Muscle layer of duodenum (tissue), 2 donors: Measurements from ENCODE around the gene AAR2.

Experiments
- H3K27ac ChIP-seq: one replicate; pipeline ENCODE4 v1.7.0; 2013; ENCODE audit warnings: mild to moderate bottlenecking, low read length
- H3K27me3 ChIP-seq: one replicate; pipeline ENCODE4 v1.7.0; 2013; ENCODE audit warnings: low read depth, mild to moderate bottlenecking, control low read depth, low read length
- H3K36me3 ChIP-seq, 2 donors: one replicate each; pipeline ENCODE4 v1.7.0; 2013; ENCODE audit warnings: low read length in 2 of 2, control low read depth in 1 of 2, mild to moderate bottlenecking in 1 of 2; ENCODE audit not compliant: insufficient read depth in 2 of 2, control insufficient read depth in 1 of 2
- H3K4me1 ChIP-seq, 2 donors: one replicate each; pipeline ENCODE4 v1.7.0; 2013; ENCODE audit warnings: low read length in 2 of 2, mild to moderate bottlenecking in 2 of 2, control low read depth in 1 of 2, moderate library complexity in 1 of 2; ENCODE audit not compliant: insufficient read depth in 2 of 2, control insufficient read depth in 1 of 2
- H3K4me3 ChIP-seq, 2 donors: one replicate each; pipeline ENCODE4 v1.7.0; 2013; ENCODE audit warnings: low read length in 2 of 2, low read depth in 1 of 2, mild to moderate bottlenecking in 1 of 2
- H3K9me3 ChIP-seq, 2 donors: one replicate each; pipeline ENCODE4 v1.7.0; 2013; ENCODE audit warnings: low read length in 2 of 2, control low read depth in 1 of 2, mild to moderate bottlenecking in 1 of 2; ENCODE audit not compliant: control insufficient read depth in 1 of 2
- donor health status: healthy.

The AAR2 gene

GRCh38 chr20:36206068-36206467 lies 30.2 kb upstream of the AAR2 start:
- peaks cover under 1 to 47% of the 10 kb centered on the region in 2 donors for H3K36me3 ChIP-seq

DNA sequence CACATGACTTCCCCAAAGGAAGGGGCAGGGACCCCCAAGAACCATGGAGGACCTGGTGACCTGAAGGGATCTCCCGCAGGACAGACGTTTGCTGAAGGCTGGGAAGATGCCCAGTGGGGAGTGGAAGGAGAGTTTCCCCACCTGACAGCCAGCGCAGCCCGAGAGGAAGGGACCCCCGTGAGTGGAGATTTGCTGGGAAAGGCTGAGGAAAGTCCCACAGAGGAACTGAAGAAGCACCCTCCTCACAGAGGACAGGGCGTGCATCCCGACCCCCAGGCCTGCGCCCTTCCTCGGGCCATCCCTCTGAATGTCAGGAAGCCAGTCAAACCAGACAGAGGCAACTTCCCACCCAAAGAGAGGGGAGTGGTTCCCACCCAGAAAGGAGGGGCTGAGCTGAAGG lies 29.6 kb upstream of the AAR2 start:
- peaks cover 0 to 44% of the 10 kb centered on the region in 2 donors for H3K36me3 ChIP-seq

More at GRCh38 chr20:36206068-36206467, 30.2 kb upstream of the AAR2 start:
- Histone ChIP-seq H3K27ac (no peak overlapping the region), H3K27me3 (no peaks in the 10 kb centered on the region), H3K9me3 (no peaks in the 10 kb centered on the region), H3K4me1 (no peaks in the 10 kb centered on the region), H3K4me3 (no peak overlapping the region)

GRCh38 chr20:36207602-36208001 lies 28.7 kb upstream of the AAR2 start:
- no peak overlapping the region for H3K27ac ChIP-seq
- peaks cover 0 to 49% of the 10 kb centered on the region in 2 donors for H3K36me3 ChIP-seq
- H3K9me3 ChIP-seq = no peaks in the 10 kb centered on the region
- no peaks in the 10 kb centered on the region for H3K27me3 ChIP-seq
- no peaks in the 10 kb centered on the region for H3K4me1 ChIP-seq
- no peak overlapping the region for H3K4me3 ChIP-seq

More for the DNA sequence above, 29.6 kb upstream of the AAR2 start:
- H3K27ac ChIP-seq = no peak overlapping the region
- no peaks in the 10 kb centered on the region for H3K27me3 ChIP-seq
- no peak overlapping the region for H3K4me3 ChIP-seq
- no peaks in the 10 kb centered on the region for H3K4me1 ChIP-seq
- no peaks in the 10 kb centered on the region for H3K9me3 ChIP-seq

GRCh38 chr20:36208257-36208656 lies 28.0 kb upstream of the AAR2 start:
- Histone ChIP-seq H3K36me3 (peaks cover 0 to 51% of the 10 kb centered on the region in 2 donors), H3K4me1 (no peaks in the 10 kb centered on the region), H3K27me3 (no peaks in the 10 kb centered on the region), H3K4me3 (no peak overlapping the region), H3K27ac (no peak overlapping the region), H3K9me3 (no peaks in the 10 kb centered on the region)

GRCh38 chr20:36210436-36211021 lies 25.7 kb upstream of the AAR2 start:
- Histone ChIP-seq H3K36me3 (peaks cover 10 to 53% of the 10 kb centered on the region in 2 donors), H3K4me3 (no peak overlapping the region), H3K4me1 (no peaks in the 10 kb centered on the region), H3K9me3 (no peaks in the 10 kb centered on the region), H3K27me3 (no peaks in the 10 kb centered on the region), H3K27ac (no peak overlapping the region)

- Histone ChIP-seq H3K9me3 (no peaks in the 10 kb centered on the region), H3K4me3 (no peak overlapping the region), H3K36me3 (peaks cover 10 to 41% of the 10 kb centered on the region in 2 donors), H3K27me3 (no peaks in the 10 kb centered on the region), H3K27ac (no peak overlapping the region), H3K4me1 (no peaks in the 10 kb centered on the region)
These were observed 22.9 kb upstream of the AAR2 start for GRCh38 chr20:36213362-36213761.

DNA sequence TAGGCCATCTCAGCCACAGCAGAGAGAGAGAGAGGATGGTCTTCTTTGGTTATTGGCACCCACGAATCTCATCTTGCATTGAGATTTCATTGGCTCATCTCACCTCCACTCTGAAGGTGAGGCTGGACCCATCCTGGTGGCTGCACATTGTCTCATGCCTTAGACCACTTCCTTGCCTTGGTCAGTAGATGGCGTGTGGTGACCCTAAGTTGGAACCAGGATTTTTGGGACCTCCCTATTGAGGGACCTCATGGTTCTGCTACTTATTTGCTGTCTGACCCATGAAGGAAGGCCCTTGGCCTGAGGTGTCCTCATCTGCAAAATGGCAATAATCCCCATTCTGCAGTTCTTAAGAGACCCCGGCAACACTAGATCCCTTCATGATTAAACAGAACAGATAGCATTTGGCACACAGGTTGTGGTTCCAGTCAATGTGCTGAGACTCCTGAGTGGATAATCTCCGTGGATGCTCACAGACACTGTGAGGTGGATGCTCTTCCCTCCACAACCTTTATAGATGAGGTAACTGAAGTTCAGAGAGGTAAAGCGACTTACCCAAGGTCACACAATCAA lies 21.5 kb upstream of the AAR2 start:
- no peak overlapping the region for H3K27ac ChIP-seq
- H3K9me3 ChIP-seq = no peaks in the 10 kb centered on the region
- H3K4me1 ChIP-seq = no peaks in the 10 kb centered on the region
- H3K27me3 ChIP-seq = no peaks in the 10 kb centered on the region
- H3K36me3 ChIP-seq = peaks cover 10 to 40% of the 10 kb centered on the region in 2 donors
- H3K4me3 ChIP-seq = no peak overlapping the region

DNA sequence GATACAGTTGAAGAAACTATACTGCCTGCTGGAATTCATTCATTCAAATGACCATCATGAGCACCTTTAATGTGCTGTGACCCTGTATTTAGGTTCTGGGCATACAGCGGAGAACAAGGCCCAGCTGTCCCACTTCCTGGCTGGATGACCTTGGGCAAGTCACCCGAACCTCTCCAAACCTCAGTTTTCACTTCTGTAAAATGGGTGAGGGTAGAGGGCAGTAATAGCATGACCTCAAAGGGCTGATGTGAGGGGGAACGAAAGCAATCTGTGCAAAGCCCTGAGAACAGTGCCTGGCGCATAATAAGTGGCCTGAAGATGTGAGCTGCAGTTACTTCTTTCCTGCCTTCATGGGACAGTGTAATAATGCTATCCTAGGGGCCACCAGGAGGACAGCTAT lies 20.5 kb upstream of the AAR2 start:
- H3K27me3 ChIP-seq = no peaks in the 10 kb centered on the region
- no peak overlapping the region for H3K4me3 ChIP-seq
- no peak overlapping the region for H3K27ac ChIP-seq
- H3K36me3 ChIP-seq = peaks cover 10 to 42% of the 10 kb centered on the region in 2 donors
- H3K9me3 ChIP-seq = no peaks in the 10 kb centered on the region
- H3K4me1 ChIP-seq = no peaks in the 10 kb centered on the region

- H3K27ac ChIP-seq = no peak overlapping the region
- no peaks in the 10 kb centered on the region for H3K4me1 ChIP-seq
- no peaks in the 10 kb centered on the region for H3K9me3 ChIP-seq
- peaks cover 10 to 47% of the 10 kb centered on the region in 2 donors for H3K36me3 ChIP-seq
- H3K4me3 ChIP-seq = no peak overlapping the region
- H3K27me3 ChIP-seq = no peaks in the 10 kb centered on the region
These were observed 19.8 kb upstream of the AAR2 start for GRCh38 chr20:36216314-36217025.

DNA sequence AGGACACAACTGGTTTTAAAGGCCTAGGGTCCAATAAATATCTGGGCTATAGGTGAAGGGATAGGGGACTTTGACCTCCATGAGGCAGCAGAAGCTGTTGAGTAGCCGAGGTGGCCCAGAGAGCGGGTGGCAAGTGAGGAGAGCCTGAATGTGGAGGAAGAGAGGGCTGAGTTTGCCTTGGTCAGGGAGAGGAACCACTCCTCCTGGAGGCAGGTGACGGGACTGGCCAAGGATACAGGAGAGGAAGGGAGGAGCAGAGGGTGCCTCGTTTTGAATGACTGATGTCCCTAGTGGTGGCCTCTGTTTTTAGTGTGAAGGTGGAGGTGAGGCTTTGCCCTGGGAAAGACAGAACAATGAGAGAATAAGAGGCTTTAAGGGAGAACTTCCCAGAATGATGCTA lies 19.1 kb upstream of the AAR2 start:
- no peak overlapping the region for H3K27ac ChIP-seq

DNA sequence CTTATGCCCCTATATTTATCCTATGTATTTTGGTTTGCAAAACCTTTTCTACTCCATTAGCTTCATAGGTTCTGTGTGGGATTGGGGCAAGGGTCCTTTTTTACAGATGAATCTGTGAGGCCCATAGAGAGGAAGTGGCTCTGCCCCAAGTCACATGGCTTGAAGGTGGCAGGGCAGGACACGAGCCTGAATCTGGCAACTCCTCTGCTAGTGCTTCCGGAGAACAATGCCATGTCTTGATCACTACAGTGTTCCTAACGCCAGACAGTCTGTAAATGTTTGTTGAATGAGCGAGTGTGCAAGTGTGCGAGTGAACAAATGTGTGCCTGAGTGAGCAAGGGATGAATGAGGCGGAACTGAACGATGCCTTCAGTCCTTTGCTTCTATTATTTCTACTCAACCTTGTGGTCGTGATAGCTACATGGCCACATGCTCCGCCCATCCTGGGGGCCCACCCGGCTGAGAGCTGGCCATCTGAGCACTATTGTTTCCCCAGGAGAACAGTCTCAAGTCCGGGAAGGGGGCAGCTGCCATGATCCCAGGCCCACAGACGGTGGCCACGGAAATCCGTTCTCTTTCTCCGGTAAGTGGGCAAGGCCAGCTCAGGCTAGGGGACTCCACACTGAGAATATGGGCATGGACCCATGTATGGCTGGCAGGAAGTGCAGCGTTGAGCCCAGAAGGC lies 17.8 kb upstream of the AAR2 start:
- Histone ChIP-seq H3K27ac (no peak overlapping the region), H3K4me3 (no peak overlapping the region), H3K36me3 (peaks cover 17 to 46% of the 10 kb centered on the region in 2 donors), H3K27me3 (no peaks in the 10 kb centered on the region), H3K9me3 (no peaks in the 10 kb centered on the region), H3K4me1 (no peaks in the 10 kb centered on the region)

More for the DNA sequence above, 19.1 kb upstream of the AAR2 start:
- H3K4me3 ChIP-seq = no peak overlapping the region
- H3K4me1 ChIP-seq = no peaks in the 10 kb centered on the region
- no peaks in the 10 kb centered on the region for H3K9me3 ChIP-seq
- peaks cover 17 to 47% of the 10 kb centered on the region in 2 donors for H3K36me3 ChIP-seq
- H3K27me3 ChIP-seq = no peaks in the 10 kb centered on the region
